ENCODE data around the gene NDUFAF3.

DNA sequence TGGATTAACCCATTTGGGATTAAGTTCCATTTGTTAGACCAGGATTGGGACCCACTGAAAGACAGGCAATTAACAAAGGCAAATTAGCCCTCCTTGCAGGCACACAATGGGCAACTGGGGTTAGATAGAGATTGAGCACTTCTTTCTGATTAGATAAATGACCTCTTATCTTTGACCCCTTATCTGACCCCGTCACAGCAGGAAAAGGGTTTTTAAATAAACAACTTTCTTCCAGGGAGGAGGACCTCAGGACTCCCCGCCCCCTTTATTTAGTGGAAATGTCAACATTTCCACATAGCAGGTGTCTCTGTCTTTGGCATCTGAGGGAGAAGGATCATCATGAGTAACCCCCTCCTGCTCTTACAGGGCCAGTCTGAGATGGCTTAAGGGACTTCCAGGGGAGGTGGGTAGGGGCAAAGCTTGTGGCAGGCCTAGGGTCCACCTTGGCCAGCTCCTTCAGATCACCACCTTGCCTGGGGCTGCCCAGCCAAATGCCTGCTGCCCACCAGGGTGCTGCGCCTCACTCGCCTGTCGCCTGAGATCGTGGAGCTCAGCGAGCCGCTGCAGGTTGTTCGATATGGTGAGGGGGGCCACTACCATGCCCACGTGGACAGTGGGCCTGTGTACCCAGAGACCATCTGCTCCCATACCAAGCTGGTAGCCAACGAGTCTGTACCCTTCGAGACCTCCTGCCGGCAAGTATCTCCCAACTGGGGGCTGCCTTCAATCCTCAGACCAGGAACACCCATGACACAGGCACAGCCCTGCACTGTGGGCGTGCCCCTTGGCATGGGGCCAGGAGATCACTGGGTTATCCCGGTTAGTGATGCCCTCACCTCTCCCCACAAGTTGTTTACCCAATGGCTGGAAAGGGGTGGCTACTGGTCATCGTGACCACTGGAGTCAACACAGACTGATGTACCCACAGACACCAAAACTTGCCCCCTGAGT lies 17.3 kb upstream of the NDUFAF3 start:
- TF ChIP-seq, protein P1, sequence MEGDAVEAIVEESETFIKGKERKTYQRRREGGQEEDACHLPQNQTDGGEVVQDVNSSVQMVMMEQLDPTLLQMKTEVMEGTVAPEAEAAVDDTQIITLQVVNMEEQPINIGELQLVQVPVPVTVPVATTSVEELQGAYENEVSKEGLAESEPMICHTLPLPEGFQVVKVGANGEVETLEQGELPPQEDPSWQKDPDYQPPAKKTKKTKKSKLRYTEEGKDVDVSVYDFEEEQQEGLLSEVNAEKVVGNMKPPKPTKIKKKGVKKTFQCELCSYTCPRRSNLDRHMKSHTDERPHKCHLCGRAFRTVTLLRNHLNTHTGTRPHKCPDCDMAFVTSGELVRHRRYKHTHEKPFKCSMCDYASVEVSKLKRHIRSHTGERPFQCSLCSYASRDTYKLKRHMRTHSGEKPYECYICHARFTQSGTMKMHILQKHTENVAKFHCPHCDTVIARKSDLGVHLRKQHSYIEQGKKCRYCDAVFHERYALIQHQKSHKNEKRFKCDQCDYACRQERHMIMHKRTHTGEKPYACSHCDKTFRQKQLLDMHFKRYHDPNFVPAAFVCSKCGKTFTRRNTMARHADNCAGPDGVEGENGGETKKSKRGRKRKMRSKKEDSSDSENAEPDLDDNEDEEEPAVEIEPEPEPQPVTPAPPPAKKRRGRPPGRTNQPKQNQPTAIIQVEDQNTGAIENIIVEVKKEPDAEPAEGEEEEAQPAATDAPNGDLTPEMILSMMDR (conservative IDR thresholded peaks at IDR 0.05), result no peak
- no peak for TF ChIP-seq EZH2 (IDR thresholded peaks at IDR 0.05; ENCODE audit: low read depth)
